NCI-H446 (cell line): ENCODE data around the gene ERP44.
"Not testable (repeated sequence)": the region's sequence is repeated elsewhere in the genome, so short reads cannot be mapped to it uniquely, and the experiment has no call there.

Experiments
- DNase-seq, 2 experiments: peaks; one replicate each; lab custom pipeline; 2025; lab: John Stamatoyannopoulos, UW

The ERP44 gene

DNA sequence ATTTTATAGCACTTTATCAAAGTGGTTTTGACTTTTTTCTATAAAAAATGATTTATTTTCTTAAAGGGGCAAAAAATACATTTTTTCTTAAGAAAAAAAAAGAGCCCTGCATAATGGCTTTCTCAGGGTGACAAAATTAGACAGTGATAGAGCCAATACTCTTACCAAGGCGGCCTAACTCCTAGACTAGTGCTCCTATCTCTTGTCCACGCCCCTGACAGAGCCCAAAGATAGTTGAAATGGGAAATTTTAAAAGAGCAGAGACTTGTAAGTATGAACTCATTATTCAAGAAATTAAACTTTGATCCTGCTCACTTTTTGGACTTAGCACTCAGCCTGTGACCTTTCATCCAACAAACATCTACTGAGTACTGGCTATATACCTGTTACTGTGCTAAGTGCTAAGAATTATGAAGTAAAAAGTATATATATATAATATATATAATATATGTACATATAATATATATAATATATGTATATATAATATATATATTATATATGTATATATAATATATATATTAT is 1.4 kb upstream of the ERP44 start:
- no peak for DNase-seq

DNA sequence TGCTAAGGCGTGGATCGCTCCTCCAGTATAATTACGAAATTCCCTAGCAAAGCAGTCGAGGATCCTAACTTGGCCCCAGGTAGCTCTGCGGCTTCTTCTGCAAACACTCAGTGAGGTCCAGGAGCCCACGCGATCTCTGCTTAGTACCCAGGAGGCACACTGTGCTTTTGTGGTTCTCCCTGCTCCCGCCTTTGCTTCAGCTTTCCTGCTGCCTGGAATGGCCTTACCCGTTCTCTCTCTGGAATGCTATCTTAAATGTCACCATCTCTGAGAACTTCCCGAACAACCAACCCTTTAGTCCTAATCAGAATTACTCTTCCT is 882 bp upstream of the ERP44 start:
- no peak for DNase-seq

DNA sequence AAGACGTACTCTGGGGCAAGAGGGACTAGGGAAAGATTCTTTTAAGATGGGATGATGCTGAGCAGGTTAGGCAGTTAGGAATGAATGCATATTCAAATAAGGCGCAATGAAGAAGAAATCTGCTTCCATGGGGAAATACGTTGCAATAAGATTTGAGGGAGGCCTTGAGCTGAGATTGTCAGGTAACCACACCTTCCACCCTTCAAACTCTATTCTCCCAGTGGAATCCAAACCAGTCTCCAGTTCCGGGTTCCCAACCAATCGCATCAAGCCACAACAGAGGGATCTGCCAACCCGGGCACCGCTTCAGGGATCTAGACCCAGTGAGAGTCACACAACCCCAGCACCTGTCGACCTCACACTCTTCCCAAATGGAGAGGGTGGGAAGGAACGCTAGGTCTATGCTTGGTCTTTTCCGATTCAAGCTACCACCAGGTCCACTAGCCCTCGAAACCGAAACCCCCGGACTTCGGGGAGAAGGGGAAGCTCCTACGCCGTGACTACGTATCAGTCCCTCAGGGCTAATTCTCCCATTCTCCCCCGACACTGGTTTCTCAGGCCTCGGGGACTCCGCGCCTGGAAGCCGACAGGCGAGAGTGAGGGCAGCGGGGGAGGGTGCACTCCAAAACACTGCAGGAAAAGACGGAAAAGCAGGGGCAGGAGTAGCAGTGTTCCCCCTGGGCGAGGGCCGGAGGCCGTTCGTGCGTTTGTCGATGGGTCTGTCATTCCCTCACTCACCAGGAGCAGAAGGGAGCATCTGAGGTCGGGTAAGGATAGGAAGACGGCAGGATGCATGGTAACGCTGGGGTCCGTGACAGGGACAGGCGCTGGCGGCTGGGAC is 534 bp downstream of the ERP44 start:
- peak in 1 of 2 experiments; percentile 7 for DNase-seq

DNA sequence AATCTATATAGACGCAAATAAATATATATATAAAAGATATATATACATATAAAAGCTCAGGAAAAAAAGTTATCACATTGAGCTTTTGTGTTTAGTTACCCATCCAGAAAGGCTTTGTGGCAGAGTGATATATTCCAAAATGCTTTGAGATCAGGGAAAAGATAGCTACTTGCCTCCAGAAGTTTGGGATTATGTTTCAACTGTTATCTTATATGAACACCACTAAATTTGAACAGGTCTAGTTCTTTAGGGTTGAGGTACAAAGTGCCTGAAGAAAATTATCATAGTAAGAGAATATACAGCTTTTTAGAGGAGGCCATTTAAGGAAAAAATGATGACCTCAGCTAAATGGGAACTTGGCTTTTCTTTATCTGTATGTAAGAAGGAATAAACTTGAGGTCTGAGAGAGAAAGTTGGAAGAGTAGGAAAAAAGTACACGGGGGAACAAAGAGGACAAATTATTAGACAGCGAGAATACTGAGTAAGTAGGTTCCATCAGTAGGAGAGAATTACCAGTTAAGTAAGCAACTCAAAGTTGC is 2.4 kb downstream of the ERP44 start:
- DNase-seq, result no peak

DNA sequence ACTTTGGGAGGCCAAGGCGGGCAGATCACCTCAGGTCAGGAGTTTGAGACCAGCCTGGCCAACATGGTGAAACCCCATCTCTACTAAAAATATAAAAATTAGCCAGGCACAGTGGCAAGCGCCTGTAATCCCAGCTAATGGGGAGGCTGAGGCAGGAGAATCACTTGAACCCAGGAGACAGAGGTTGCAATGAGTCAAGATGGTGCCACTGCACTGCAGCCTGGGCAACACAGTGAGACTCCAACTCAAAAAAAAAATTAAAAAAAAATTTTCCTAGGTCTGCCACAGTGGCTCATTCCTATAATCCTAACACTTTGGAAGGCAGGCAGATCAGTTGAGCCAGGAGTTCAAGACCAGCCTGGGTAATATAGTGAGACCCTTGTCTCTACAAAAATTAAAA is 4.4 kb downstream of the ERP44 start:
- not testable (repeated sequence) for DNase-seq

DNA sequence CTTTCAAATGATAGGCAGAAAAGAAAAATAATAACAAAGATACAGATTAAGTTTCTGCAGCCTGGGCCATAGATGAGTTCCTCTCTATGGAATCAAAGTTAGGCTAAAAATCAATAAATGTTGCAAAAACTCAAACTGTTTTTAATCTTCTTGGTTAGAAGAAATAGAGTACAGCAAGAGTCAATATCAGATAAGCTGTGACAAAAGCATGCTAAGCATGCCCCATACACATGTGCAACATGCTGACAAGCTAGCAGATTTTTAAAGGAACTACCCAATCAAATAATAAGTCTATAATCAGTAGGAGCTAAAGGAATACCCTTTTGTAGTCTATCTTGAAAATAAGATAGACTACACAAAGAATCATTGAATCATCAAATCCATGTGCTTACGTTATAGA is 6.7 kb downstream of the ERP44 start:
- no peak for DNase-seq

DNA sequence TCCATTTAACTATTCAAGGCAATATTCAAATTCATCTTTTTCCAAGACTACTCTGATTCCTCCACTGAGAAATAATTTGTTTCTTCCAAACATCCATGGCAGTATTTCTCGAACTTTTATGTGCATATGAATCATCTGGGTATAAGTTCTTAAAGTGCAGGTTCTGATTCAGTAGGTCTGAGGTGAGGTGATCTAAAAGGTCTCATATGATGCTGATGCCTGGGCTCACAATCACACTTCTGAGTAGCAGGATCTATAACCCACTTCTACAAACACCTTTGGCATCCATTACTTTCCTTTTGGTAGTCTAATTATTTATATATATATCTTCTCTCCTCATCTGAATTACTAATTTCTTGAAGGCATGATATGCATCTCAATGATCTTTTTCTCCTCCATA is 7.2 kb downstream of the ERP44 start:
- no peak for DNase-seq

DNA sequence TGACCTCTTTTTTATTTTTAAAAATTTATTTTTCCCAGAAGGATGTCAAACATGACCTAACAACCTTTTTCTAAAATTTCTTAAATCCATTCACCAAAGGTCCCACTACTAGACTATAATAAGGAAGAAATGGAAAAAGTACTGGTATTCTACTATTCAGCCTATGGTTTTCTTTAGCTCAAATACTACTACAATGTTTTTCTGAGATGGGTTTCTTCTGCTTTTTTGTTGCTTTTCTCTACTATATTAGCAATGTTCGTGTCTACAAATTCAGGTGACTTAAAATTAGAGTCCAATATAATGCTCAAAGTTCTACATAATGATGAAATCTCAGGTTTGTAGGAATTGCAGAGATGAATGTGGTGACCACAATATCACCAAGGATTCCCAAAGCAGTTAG is 7.9 kb downstream of the ERP44 start:
- DNase-seq, result no peak

DNA sequence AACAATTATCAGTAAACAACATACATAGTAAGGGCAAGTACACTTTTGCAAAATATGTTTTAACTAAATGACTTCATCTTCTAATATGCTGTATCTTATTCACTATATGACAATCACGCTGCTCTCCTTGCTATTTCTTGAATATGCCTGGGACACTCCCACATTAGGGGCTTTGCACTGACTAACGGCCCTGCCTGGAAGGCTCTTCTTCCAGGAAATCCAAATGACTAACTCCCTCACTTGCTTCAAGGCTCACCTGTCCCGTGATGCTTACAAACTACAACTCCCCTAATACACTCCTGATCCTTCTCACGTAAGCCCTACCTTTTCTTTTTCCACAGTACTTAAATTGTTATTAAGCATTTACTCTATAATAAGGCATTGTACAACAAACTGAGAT is 10.6 kb downstream of the ERP44 start:
- no peak for DNase-seq

DNA sequence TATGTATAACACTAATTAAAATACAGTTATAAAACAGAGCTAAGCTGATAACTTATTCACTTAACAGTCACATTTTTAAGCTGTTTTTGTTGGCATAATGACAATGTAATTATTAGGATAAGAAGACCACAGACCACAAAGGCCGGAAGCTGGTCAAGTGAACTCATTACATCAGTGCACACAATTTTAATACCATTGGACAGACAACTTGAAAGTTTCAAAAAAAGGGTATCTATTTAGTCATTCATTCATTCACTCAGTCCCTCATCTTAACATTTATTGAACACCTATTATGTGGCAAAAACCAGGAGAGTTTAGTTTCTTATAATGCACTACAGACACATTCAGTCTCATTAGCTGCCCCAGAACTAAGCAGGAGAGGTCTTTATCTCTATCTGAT is 11.6 kb downstream of the ERP44 start:
- no peak for DNase-seq

DNA sequence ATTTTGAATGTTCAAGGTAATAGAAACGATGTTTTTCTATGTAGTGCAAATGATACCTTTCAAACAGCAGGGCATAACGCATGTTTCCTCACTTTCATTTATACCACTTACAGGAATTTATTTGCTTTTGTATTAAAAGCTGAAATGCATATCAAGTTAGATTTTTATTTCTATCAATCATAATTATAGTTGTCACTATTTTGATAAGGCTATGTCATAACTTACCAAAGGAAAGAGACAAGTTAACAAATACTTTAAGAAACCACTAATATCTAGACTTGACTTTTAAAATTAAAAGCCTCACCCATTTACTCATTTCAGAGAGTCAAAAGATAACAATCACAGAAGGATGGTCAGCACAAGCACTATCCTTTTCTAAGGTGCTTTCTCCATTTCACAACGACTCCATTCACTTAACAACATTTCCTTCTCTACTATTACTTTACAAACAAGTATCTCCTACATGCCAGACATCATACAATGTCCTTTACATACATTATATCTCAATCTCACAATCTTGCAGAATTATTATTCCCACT is 12.6 kb downstream of the ERP44 start:
- no peak for DNase-seq

DNA sequence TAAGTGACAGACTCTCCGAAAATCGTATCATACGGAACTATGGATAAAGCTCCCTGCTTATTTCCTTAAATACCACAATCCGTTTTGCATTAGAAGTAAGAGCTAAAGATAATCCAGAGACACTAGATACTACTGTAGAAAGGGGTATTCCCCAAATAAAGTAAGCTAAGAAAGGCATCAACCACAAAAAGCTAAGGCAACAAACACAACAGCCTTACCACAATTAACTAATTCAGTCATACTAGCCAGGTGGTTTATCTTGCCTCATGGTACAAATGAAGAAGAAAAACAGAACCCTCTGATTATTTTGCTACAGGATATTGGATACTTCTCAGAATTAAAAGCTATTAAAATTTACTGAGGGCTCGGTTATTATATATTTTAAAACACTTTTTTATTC is 14.1 kb downstream of the ERP44 start:
- DNase-seq, result no peak

DNA sequence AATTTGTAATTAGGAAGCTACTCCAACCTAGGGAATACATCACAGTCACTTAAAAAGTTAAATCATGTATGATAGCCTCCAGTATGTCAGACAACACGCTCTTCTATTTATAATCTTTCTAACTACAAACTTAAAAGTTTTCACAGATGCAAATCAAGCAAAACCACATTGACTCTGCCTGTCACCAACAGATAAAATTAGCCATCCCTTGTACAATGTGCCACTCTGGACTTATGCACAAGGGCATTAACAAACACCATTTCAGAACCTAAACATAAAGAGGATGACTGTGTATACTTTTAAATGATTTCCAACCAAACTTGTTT is 14.7 kb downstream of the ERP44 start:
- DNase-seq, result no peak

DNA sequence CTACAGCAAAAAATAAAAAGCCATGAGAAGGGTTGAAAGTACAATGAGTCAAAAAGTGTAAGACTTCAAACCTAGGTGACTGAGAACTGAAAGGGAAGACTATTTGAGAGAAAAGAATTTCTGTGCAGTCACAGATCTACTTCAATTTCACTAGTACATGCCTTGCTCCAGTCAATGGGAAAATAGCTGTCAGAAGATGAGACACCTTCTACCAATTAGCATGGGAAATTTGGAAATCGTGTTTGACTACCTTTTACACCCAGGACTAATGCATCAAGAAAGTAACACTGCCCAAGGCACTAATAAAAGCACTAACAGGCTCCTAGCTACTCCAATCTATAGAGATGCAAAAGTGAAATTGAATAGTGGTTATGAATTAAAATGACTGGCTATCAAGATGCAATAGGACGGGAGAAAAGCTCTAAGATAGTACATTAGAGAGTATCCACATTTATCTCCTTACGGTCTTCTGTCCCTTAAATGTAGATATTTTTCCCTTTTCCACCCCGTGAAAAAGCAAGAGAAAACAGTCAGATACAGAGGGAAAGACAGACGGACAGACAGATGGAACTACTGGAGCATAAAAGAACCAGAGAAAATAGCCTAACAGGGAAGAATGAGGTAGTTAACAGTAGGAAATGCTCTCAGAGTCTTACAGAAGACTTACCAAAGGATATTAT is 15.2 kb downstream of the ERP44 start:
- DNase-seq, result peak in 1 of 2 experiments; percentile 27

DNA sequence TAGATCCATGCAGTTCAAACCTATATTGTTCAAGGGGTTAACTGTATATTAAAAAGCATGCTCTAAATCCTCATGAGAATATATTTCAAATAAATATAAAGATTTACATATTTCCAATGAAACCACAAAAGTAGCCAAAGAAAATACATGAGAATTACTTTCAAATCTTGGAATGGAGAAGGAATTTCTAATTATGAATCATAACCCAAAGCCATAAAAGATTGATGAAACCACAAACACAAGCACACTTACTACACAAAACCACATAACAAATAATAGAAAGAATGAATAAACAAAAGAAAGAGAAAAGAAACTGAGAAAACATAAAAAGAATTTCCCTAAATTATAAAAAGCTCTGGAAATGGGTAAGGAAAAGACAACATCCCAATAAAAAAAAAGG is 16.0 kb downstream of the ERP44 start:
- no peak for DNase-seq

DNA sequence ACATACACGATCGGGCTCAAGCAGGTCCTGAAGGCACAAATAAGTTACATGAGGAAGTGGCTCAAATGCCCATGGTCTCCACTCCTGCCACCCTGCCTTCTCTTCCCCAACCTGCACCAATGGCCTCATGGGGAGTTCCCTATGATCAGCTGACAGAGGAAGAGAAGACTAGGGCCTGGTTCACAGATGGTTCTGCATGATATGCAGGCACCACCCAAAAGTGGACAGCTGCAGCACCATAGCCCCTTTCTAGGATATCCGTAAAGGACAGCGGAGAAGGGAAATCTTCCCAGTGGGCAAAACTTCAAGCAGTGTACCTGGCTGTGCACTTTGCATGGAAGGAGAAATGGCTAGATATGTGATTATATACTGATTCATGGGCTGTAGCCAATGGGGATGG is 22.5 kb downstream of the ERP44 start:
- DNase-seq, result not testable (repeated sequence)

DNA sequence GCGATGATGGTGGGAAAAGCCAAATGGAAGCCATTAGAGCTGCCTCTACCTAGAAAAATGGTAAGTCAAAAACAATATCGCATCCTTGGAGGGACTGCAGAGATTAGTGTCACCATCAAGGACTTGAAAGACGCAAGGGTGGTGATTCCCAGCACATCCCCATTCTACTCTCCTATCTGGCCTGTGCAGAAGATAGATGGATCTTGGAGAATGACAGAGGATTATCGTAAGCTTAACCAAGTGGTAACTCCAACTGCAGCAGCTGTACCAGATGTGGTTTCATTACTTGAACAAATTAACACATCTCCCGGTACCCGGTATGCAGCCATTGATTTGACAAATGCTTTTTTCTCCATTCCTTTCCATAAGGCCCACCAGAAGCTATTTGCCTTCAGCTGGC is 23.8 kb downstream of the ERP44 start:
- no peak for DNase-seq

DNA sequence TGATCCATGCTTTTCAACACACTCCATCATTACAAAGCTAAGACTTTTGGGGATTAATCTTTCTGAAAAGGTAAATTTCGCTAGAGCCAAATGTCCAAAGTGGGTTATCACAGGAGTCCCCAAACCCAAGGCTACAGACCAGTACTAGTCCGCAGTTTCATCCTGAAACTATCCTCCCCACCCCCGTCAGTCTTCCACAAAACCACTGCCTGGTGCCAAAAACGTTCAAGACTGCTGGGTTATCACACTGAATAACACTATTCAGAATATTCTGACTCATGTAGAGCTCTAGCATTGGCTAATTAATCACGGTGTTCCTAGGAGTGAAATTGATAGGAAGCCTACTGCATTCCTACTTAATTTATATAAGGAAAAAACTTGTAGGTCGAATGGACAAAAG is 24.7 kb downstream of the ERP44 start:
- DNase-seq, result no peak

DNA sequence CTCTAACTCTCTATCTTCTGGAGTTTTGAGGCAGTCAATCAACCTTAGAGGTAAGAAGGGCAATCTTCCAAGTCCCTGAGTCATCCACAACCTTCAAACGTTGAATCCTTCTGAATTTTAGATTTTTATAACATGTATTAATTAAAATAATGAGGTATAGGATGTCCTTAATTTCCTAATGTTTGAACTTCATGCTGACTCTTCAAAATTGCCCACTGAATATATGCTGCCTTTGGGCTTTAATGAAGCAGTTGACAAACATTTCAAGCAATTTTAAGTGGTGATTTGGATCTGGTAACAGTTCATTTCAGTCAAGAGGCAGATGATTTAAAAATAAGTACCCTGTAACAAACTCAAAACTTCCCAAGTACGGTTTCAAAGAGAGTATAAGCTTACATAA is 26.0 kb downstream of the ERP44 start:
- no peak for DNase-seq

DNA sequence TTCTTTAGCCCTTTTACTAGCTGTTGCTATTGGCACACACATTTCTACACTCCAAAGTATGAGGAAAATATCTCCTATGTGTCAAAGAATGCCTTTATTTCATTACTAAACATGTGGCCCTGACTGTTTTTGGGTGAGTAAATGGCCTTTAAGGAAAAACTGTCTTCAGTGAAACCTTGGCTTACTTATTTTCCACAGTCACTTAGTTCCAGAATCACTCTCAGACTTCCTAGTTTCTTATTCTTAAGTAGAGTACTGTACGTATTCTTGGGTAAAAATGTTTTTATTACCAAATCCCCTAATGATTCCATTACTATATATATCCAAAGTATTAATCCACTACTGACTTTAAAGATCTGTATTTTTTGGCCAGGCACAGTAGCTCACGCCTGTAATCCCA is 27.5 kb downstream of the ERP44 start:
- DNase-seq, result no peak

DNA sequence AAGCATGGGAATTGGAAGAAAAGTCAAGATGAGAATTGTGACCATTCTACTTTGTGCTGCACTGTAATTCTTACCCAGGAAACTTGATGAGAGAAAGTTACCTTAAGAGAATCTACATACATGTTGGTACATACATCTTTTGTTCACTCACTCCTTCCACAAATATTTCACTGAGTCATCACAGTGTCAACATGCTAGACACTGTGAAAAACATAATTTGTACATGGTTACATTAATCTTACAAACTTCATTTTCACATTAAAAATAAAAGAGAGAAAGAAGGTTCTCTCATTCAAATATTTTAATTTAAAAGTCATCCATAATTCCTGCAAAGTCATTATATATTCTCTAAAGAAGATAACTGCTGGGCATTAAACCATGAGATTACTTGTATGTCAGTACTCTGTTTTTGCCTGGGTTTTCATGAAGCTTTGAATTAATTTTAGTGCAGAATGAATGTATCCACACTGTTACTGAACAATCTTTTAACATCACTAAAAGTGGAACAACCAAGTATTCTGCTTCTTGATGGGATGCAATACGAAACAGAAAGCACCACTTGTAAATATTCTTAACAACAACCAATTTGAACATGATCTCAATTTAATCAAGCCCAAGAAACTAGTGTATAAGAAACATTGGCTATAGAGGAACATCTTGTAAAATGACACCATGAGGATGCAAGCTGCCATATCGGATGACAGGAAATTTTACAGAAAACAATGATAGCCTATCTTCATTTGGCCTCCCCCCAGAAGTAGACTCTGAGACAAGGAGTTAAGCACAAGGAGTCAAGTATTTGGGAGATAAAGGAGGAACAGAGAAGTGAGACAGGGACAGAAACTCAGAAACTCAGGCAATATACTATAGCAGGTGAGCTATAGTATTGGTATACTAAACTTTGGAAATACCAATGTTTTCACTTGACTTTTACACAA is 28.4 kb downstream of the ERP44 start:
- DNase-seq, result no peak

DNA sequence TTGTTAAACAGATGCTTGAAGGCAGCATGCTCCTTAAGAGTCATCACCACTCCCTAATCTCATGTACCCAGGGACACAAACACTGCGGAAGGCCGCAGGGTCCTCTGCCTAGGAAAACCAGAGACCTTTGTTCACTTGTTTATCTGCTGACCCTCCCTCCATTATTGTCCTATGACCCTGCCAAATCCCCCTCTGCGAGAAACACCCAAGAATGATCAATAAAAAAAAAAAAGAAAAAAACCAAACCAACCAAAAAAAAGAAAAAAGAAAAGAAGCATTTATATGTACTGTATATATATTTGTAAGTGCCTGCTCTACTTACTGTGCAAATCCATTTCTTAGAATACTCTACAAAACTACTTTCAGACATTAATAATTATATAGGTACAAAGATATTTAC is 29.7 kb downstream of the ERP44 start:
- DNase-seq, result not testable (repeated sequence)
